CD4-positive, CD25-positive, alpha-beta regulatory T cell (primary cell): ENCODE results near the gene FAM20C. TPM values are rescaled to one million over a fixed set of nuclear protein-coding genes. Genes with fewer than 3 reads are reported as not detected.
"Not testable (repeated sequence)": the region's sequence is repeated elsewhere in the genome, so short reads cannot be mapped to it uniquely, and the experiment has no call there.

ENCODE experiments used
- ATAC-seq, 2 donors: fragments of 150-1000 bp; cut with Tn5 transposase; one replicate each; pipeline ENCODE4 v1.10.0; 2021; ENCODE audit warnings: low read depth in 2 of 2, moderate number of reproducible peaks in 2 of 2, moderate library complexity in 1 of 2
- DNase-seq, 3 donors: peaks; one replicate each; pipeline versions ENCODE4 v3.0.0 to v3.0.0-alpha.2; 2012 to 2022; ENCODE audit warnings: mixed read lengths in 1 of 3
- H3K27ac ChIP-seq: one replicate; pipeline ENCODE4 v1.7.0; 2013; ENCODE audit warnings: mild to moderate bottlenecking, low read length; ENCODE audit not compliant: insufficient read depth, poor library complexity, severe bottlenecking
- H3K27me3 ChIP-seq: one replicate; pipeline ENCODE4 v1.7.0; 2013; ENCODE audit warnings: low read length; ENCODE audit not compliant: control insufficient read depth, insufficient read depth
- H3K36me3 ChIP-seq: one replicate; pipeline ENCODE4 v1.7.0; 2013; ENCODE audit warnings: mild to moderate bottlenecking, low read length, moderate library complexity; ENCODE audit not compliant: control insufficient read depth, insufficient read depth
- H3K4me1 ChIP-seq: 2 replicates; pipeline ENCODE4 v1.7.0; 2013; ENCODE audit warnings: mild to moderate bottlenecking, low read length; ENCODE audit not compliant: insufficient read depth, control insufficient read depth, poor library complexity, severe bottlenecking
- H3K4me3 ChIP-seq: one replicate; pipeline ENCODE4 v1.7.0; 2013; ENCODE audit warnings: low read depth, mild to moderate bottlenecking, low read length, moderate library complexity
- H3K9me3 ChIP-seq, 2 experiments: 1 replicate in 1 of 2; 2 replicates in 1 of 2; pipeline ENCODE4 v1.7.0; 2013; ENCODE audit warnings: low read length in 2 of 2, mild to moderate bottlenecking in 1 of 2, moderate library complexity in 1 of 2; ENCODE audit not compliant: control insufficient read depth in 2 of 2
- H3K27ac Mint-ChIP-seq, 3 donors: one replicate each; pipeline ENCODE4 v1.8.0; 2020 to 2022; ENCODE audit warnings: mild to moderate bottlenecking in 3 of 3, mixed read lengths in 3 of 3, moderate library complexity in 2 of 3
- H3K27me3 Mint-ChIP-seq: one replicate; pipeline ENCODE4 v1.8.0; 2022; ENCODE audit warnings: mild to moderate bottlenecking, mixed read lengths
- H3K36me3 Mint-ChIP-seq: one replicate; pipeline ENCODE4 v1.8.0; 2020; ENCODE audit warnings: mixed read lengths
- H3K4me1 Mint-ChIP-seq, 4 donors: one replicate each; pipeline ENCODE4 v1.8.0; 2020 to 2022; ENCODE audit warnings: mixed read lengths in 4 of 4, mild to moderate bottlenecking in 1 of 4
- H3K4me3 Mint-ChIP-seq, 4 donors: one replicate each; pipeline ENCODE4 v1.8.0; 2020 to 2022; ENCODE audit warnings: mild to moderate bottlenecking in 4 of 4, mixed read lengths in 4 of 4, moderate library complexity in 3 of 4
- H3K9me3 Mint-ChIP-seq, 7 donors: one replicate each; pipeline ENCODE4 v1.8.0; 2020 to 2022; ENCODE audit warnings: mixed read lengths in 7 of 7, mild to moderate bottlenecking in 3 of 7, moderate library complexity in 2 of 7
- polyA plus RNA-seq, 4 donors: library from polyadenylated mRNA; unstranded; fragments of 300-500 nt; fragmentation: Illumina TruSeq; gene quantifications; one replicate each; pipeline ENCODE4 v1.2.3, GENCODE V29; 2021
- total RNA-seq: library from RNA; stranded (reverse); gene quantifications from one replicate; pipeline ENCODE4 v1.2.3, GENCODE V29; 2022

The FAM20C gene
- total and polyA plus RNA-seq, 5 donors from 2014 or later = not detected

- H3K4me3 Mint-ChIP-seq = no peak overlapping the region
- ATAC-seq (no peak), DNase-seq (no peak)
- Histone ChIP-seq H3K27ac (no peak overlapping the region), H3K9me3 (peaks cover 0 to 2% of the 10 kb centered on the region in 2 experiments), H3K36me3 (no peaks in the 10 kb centered on the region), H3K4me3 (no peak overlapping the region), H3K4me1 (no peaks in the 10 kb centered on the region), H3K27me3 (no peaks in the 10 kb centered on the region)
- H3K27me3 Mint-ChIP-seq = no peaks in the 10 kb centered on the region
- no peaks in the 10 kb centered on the region for H3K4me1 Mint-ChIP-seq
- peaks cover 0 to 2% (median 0%) of the 10 kb centered on the region in 7 donors for H3K9me3 Mint-ChIP-seq
- H3K36me3 Mint-ChIP-seq = no peaks in the 10 kb centered on the region
- H3K27ac Mint-ChIP-seq = no peak overlapping the region
These were observed 49.1 kb downstream of the FAM20C start for GRCh38 chr7:241513-241912.

- not testable (repeated sequence) for H3K4me3 Mint-ChIP-seq, H3K9me3 ChIP-seq, ATAC-seq, H3K27me3 Mint-ChIP-seq, H3K36me3 ChIP-seq, H3K36me3 Mint-ChIP-seq, H3K27ac ChIP-seq, H3K27ac Mint-ChIP-seq, DNase-seq, H3K4me1 ChIP-seq, H3K27me3 ChIP-seq, H3K4me1 Mint-ChIP-seq, H3K9me3 Mint-ChIP-seq, H3K4me3 ChIP-seq
These were observed 50.6 kb downstream of the FAM20C start for GRCh38 chr7:242826-243579.

GRCh38 chr7:243580-243978 is 51.2 kb downstream of the FAM20C start:
- not testable (repeated sequence) for DNase-seq, ATAC-seq

GRCh38 chr7:244974-245373 is 52.6 kb downstream of the FAM20C start:
- H3K27me3 ChIP-seq = no peaks in the 10 kb centered on the region
- ATAC-seq (no peak), DNase-seq (no peak)
- no peak overlapping the region for H3K27ac ChIP-seq
- Mint-ChIP-seq H3K27me3 (no peaks in the 10 kb centered on the region), H3K36me3 (no peaks in the 10 kb centered on the region), H3K9me3 (peaks cover 0 to 2% (median 0%) of the 10 kb centered on the region in 7 donors), H3K27ac (no peak overlapping the region), H3K4me3 (no peak overlapping the region), H3K4me1 (no peaks in the 10 kb centered on the region)
- no peaks in the 10 kb centered on the region for H3K4me1 ChIP-seq
- H3K9me3 ChIP-seq = peaks cover 0 to 2% of the 10 kb centered on the region in 2 experiments
- H3K4me3 ChIP-seq = no peak overlapping the region
- H3K36me3 ChIP-seq = no peaks in the 10 kb centered on the region

More at GRCh38 chr7:243580-243978, 51.2 kb downstream of the FAM20C start:
- H3K27me3 Mint-ChIP-seq, H3K4me3 Mint-ChIP-seq, H3K4me1 Mint-ChIP-seq, H3K36me3 Mint-ChIP-seq, H3K36me3 ChIP-seq, H3K4me3 ChIP-seq, H3K27me3 ChIP-seq, H3K4me1 ChIP-seq, H3K27ac Mint-ChIP-seq, H3K9me3 Mint-ChIP-seq, H3K9me3 ChIP-seq, H3K27ac ChIP-seq: not testable (repeated sequence)

GRCh38 chr7:245574-246295 is 53.4 kb downstream of the FAM20C start:
- no peaks in the 10 kb centered on the region for H3K27me3 Mint-ChIP-seq
- H3K36me3 Mint-ChIP-seq = no peaks in the 10 kb centered on the region
- H3K27me3 ChIP-seq = no peaks in the 10 kb centered on the region
- H3K4me1 Mint-ChIP-seq = no peaks in the 10 kb centered on the region
- ATAC-seq (no peak), DNase-seq (no peak)
- H3K4me3 Mint-ChIP-seq = no peak overlapping the region
- H3K36me3 ChIP-seq = no peaks in the 10 kb centered on the region
- no peaks in the 10 kb centered on the region for H3K4me1 ChIP-seq
- H3K27ac ChIP-seq = no peak overlapping the region
- no peaks in the 10 kb centered on the region for H3K9me3 ChIP-seq
- H3K9me3 Mint-ChIP-seq = peaks cover 0 to 2% (median 0%) of the 10 kb centered on the region in 7 donors
- no peak overlapping the region for H3K4me3 ChIP-seq
- H3K27ac Mint-ChIP-seq = no peak overlapping the region

- no peaks in the 10 kb centered on the region for H3K36me3 Mint-ChIP-seq
- peaks cover 0 to 2% (median 0%) of the 10 kb centered on the region in 7 donors for H3K9me3 Mint-ChIP-seq
- no peaks in the 10 kb centered on the region for H3K27me3 Mint-ChIP-seq
- no peaks in the 10 kb centered on the region for H3K4me1 ChIP-seq
- no peaks in the 10 kb centered on the region for H3K4me1 Mint-ChIP-seq
- no peaks in the 10 kb centered on the region for H3K9me3 ChIP-seq
- no peaks in the 10 kb centered on the region for H3K36me3 ChIP-seq
- ATAC-seq (no peak), DNase-seq (no peak)
- H3K27ac Mint-ChIP-seq = no peak overlapping the region
- no peak overlapping the region for H3K27ac ChIP-seq
- H3K4me3 ChIP-seq = no peak overlapping the region
- no peak overlapping the region for H3K4me3 Mint-ChIP-seq
- H3K27me3 ChIP-seq = no peaks in the 10 kb centered on the region
These were observed 54.1 kb downstream of the FAM20C start for GRCh38 chr7:246451-246850.

- H3K4me1 Mint-ChIP-seq = no peaks in the 10 kb centered on the region
- H3K4me3 Mint-ChIP-seq = no peak overlapping the region
- Histone ChIP-seq H3K27me3 (no peaks in the 10 kb centered on the region), H3K36me3 (no peaks in the 10 kb centered on the region), H3K27ac (no peak overlapping the region), H3K4me3 (no peak overlapping the region), H3K4me1 (no peaks in the 10 kb centered on the region), H3K9me3 (no peaks in the 10 kb centered on the region)
- DNase-seq = no peak
- H3K27ac Mint-ChIP-seq = no peak overlapping the region
- no peaks in the 10 kb centered on the region for H3K36me3 Mint-ChIP-seq
- no peak for ATAC-seq
- H3K9me3 Mint-ChIP-seq = peaks cover 0 to 2% (median 0%) of the 10 kb centered on the region in 7 donors
- no peaks in the 10 kb centered on the region for H3K27me3 Mint-ChIP-seq
These were observed 54.8 kb downstream of the FAM20C start for GRCh38 chr7:247181-247580.

- Mint-ChIP-seq H3K27me3 (no peaks in the 10 kb centered on the region), H3K36me3 (no peaks in the 10 kb centered on the region), H3K4me1 (no peaks in the 10 kb centered on the region), H3K27ac (no peak overlapping the region), H3K4me3 (no peak overlapping the region), H3K9me3 (peaks cover 0 to 2% (median 0%) of the 10 kb centered on the region in 7 donors)
- no peaks in the 10 kb centered on the region for H3K27me3 ChIP-seq
- ATAC-seq (no peak), DNase-seq (no peak)
- H3K27ac ChIP-seq = no peak overlapping the region
- no peaks in the 10 kb centered on the region for H3K9me3 ChIP-seq
- no peaks in the 10 kb centered on the region for H3K36me3 ChIP-seq
- H3K4me1 ChIP-seq = no peaks in the 10 kb centered on the region
- H3K4me3 ChIP-seq = no peak overlapping the region
These were observed 55.3 kb downstream of the FAM20C start for GRCh38 chr7:247636-248035.
